CD4-positive, alpha-beta memory T cell (primary cell): ENCODE data around the gene RGP1. TPM values are rescaled to one million over a fixed set of nuclear protein-coding genes. Genes with fewer than 3 reads are reported as not detected.

ENCODE experiments used
- CTCF ChIA-PET: fragments of 350-600 bp; sonication (Branson Sonifier 250); formaldehyde crosslinking; loops from one replicate; lab custom pipeline; 2021; ENCODE audit warnings: inconsistent platforms; ENCODE audit not compliant: partially characterized antibody; lab: Charles Lee
- POLR2A ChIA-PET: fragments of 350-600 bp; sonication (Branson Sonifier 250); formaldehyde crosslinking; loops from one replicate; lab custom pipeline; 2021; ENCODE audit not compliant: partially characterized antibody; lab: Charles Lee
- DNase-seq, 5 donors: peaks; one replicate each; pipeline versions ENCODE4 v3.0.0 to v3.0.0-alpha.2; 2020 to 2022; ENCODE audit warnings: mixed read lengths in 1 of 5
- H3K27ac ChIP-seq: one replicate; pipeline ENCODE4 v1.7.0; 2013; ENCODE audit warnings: low read depth, low read length
- H3K27me3 ChIP-seq: 2 replicates; pipeline ENCODE4 v1.7.0; 2013; ENCODE audit warnings: mild to moderate bottlenecking, low read length, moderate library complexity; ENCODE audit not compliant: insufficient read depth
- H3K36me3 ChIP-seq: 2 replicates; pipeline ENCODE4 v1.7.0; 2013; ENCODE audit warnings: mild to moderate bottlenecking, low read length, moderate library complexity; ENCODE audit not compliant: insufficient read depth
- H3K4me1 ChIP-seq: 2 replicates; pipeline ENCODE4 v1.7.0; 2013; ENCODE audit warnings: mild to moderate bottlenecking, low read length, moderate library complexity; ENCODE audit not compliant: insufficient read depth
- H3K4me3 ChIP-seq, 2 donors: one replicate each; pipeline ENCODE4 v1.7.0; 2013; ENCODE audit warnings: low read length in 2 of 2, mild to moderate bottlenecking in 1 of 2
- H3K9me3 ChIP-seq, 2 donors: one replicate each; pipeline ENCODE4 v1.7.0; 2013; ENCODE audit warnings: low read length in 2 of 2, control low read depth in 1 of 2; ENCODE audit not compliant: control insufficient read depth in 1 of 2
- H3K27ac Mint-ChIP-seq, 7 donors: one replicate each; pipeline ENCODE4 v1.8.0; 2020 to 2021; ENCODE audit warnings: mixed read lengths in 7 of 7, mild to moderate bottlenecking in 6 of 7, inconsistent platforms in 3 of 7, moderate library complexity in 3 of 7
- H3K27me3 Mint-ChIP-seq, 2 donors: one replicate each; pipeline ENCODE4 v1.8.0; 2020 to 2021; ENCODE audit warnings: mixed read lengths in 2 of 2
- H3K36me3 Mint-ChIP-seq, 2 donors: one replicate each; pipeline ENCODE4 v1.8.0; 2020 to 2021; ENCODE audit warnings: mixed read lengths in 2 of 2, inconsistent platforms in 1 of 2, mild to moderate bottlenecking in 1 of 2
- H3K4me1 Mint-ChIP-seq, 4 donors: one replicate each; pipeline ENCODE4 v1.8.0; 2020 to 2021; ENCODE audit warnings: mixed read lengths in 4 of 4, mild to moderate bottlenecking in 1 of 4
- H3K4me3 Mint-ChIP-seq, 8 donors: one replicate each; pipeline ENCODE4 v1.8.0; 2020 to 2021; ENCODE audit warnings: mixed read lengths in 8 of 8, mild to moderate bottlenecking in 7 of 8, moderate library complexity in 6 of 8, inconsistent platforms in 3 of 8
- H3K9me3 Mint-ChIP-seq, 8 donors: one replicate each; pipeline ENCODE4 v1.8.0; 2020 to 2021; ENCODE audit warnings: mixed read lengths in 8 of 8, mild to moderate bottlenecking in 5 of 8, inconsistent platforms in 3 of 8, moderate library complexity in 1 of 8
- intact Hi-C: fragments of 100-400 bp; cut with micrococcal nuclease; formaldehyde crosslinking; loops from one replicate; pipeline ENCODE4 v1.15.1; 2023
- polyA plus RNA-seq, 2 donors: library from polyadenylated mRNA; unstranded; fragments of 300-500 nt; fragmentation: Illumina TruSeq; gene quantifications; one replicate each; pipeline ENCODE4 v1.2.3, GENCODE V29; 2021
- total RNA-seq, 2 experiments: library from RNA; stranded (reverse); gene quantifications; one replicate each; pipeline ENCODE4 v1.2.3, GENCODE V29; 2021

RGP1 gene
- total and polyA plus RNA-seq, 4 experiments from 2014 or later = 6.1 to 33.8 (median 20.9) TPM

DNA sequence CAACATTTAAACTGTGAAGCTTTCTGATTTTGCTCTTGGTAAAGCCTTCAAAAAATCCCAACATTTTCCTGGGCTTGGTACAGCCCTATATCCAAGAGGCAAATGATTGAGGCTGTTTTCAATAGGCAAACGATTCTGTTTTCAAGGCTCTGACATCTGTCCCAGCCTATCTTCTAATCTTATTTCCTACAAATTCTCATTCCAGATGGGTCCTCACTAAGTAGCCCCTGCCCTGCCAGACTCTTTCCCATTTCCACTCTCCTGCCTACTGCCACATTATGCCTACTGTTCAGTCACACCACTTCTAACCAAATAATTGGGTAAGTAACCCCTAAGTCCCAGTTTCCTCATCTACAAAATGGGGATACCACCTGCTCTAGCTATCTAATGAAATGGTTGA, 3.5 kb upstream of the RGP1 start:
- CTCF ChIA-PET = interaction anchor here (1.0 to 6.6 kb wide), 6 partner anchors 11 to 142 kb away, joined by 3 to 209 read pairs (median 8); partner anchors contain the start of genes CREB3 and TLN1
- no peaks in the 10 kb centered on the region for H3K27me3 ChIP-seq
- intact Hi-C loops = loop anchor here (5.0 kb wide), 1 partner anchor 633 kb away; no protein-coding TSS in a partner anchor
- no peak for DNase-seq
- peaks cover 29% of the 10 kb centered on the region for H3K36me3 ChIP-seq
- H3K27ac ChIP-seq = no peak overlapping the region
- H3K9me3 ChIP-seq = no peaks in the 10 kb centered on the region
- no peaks in the 10 kb centered on the region for H3K27me3 Mint-ChIP-seq
- no peaks in the 10 kb centered on the region for H3K9me3 Mint-ChIP-seq
- H3K4me1 ChIP-seq = peaks cover 50% of the 10 kb centered on the region
- peak overlapping the region in 2 of 7 donors; percentile 57 to 62 for H3K27ac Mint-ChIP-seq
- no peak overlapping the region for H3K4me3 ChIP-seq
- POLR2A ChIA-PET = interaction anchor here (1.2 to 8.1 kb wide), 3 partner anchors 10 to 142 kb away, joined by 4 to 179 read pairs (median 25); partner anchors contain the start of genes CREB3 and TLN1
- peak overlapping the region in 4 of 8 donors; percentile 0 to 59 (median 38) for H3K4me3 Mint-ChIP-seq
- H3K36me3 Mint-ChIP-seq = peaks cover 17 to 65% of the 10 kb centered on the region in 2 donors
- H3K4me1 Mint-ChIP-seq = peaks cover 41 to 73% (median 54%) of the 10 kb centered on the region in 4 donors

DNA sequence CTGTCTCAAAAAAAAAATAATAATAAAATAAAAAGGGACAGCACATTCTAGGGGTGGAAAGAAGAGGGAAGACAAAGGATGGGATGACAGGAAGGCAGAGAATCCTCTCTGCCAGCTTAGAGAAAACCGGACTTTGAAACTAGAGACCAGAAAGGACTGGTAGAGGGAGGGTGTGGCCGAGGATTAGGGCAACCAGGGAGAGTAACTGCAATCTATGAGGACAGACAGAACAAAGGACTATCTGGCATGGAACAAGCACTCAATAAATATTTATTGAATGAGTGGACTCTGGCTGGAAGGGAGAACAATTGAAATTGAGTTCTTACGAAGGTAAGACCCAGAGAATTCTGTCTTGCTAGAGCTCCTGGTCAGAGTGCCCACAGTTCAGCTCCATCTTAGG, 2.5 kb upstream of the RGP1 start:
- CTCF ChIA-PET = interaction anchor here (0.8 to 6.6 kb wide), 8 partner anchors 10 to 136 kb away, joined by 3 to 209 read pairs (median 17); partner anchors contain the start of genes CCDC107, CREB3, RMRP and TLN1
- no peaks in the 10 kb centered on the region for H3K9me3 ChIP-seq
- Mint-ChIP-seq H3K9me3 (no peaks in the 10 kb centered on the region), H3K36me3 (peaks cover 23 to 60% of the 10 kb centered on the region in 2 donors), H3K4me1 (peaks cover 42 to 76% (median 54%) of the 10 kb centered on the region in 4 donors), H3K27ac (peak overlapping the region in 6 of 7 donors; percentile 31 to 89 (median 72)), H3K27me3 (no peaks in the 10 kb centered on the region), H3K4me3 (peak overlapping the region; percentile 60 to 92 (median 91))
- POLR2A ChIA-PET = interaction anchor here (0.6 to 8.1 kb wide), 4 partner anchors 10 to 759 kb away, joined by 4 to 179 read pairs (median 34); partner anchors contain the start of genes CREB3, SIT1 and TLN1
- H3K36me3 ChIP-seq = peaks cover 38% of the 10 kb centered on the region
- no peak for DNase-seq
- no peak overlapping the region for H3K27ac ChIP-seq
- no peak overlapping the region for H3K4me3 ChIP-seq
- H3K27me3 ChIP-seq = no peaks in the 10 kb centered on the region
- H3K4me1 ChIP-seq = peaks cover 53% of the 10 kb centered on the region
- intact Hi-C loops = loop anchor here (5.0 kb wide), 1 partner anchor 634 kb away; no protein-coding TSS in a partner anchor

DNA sequence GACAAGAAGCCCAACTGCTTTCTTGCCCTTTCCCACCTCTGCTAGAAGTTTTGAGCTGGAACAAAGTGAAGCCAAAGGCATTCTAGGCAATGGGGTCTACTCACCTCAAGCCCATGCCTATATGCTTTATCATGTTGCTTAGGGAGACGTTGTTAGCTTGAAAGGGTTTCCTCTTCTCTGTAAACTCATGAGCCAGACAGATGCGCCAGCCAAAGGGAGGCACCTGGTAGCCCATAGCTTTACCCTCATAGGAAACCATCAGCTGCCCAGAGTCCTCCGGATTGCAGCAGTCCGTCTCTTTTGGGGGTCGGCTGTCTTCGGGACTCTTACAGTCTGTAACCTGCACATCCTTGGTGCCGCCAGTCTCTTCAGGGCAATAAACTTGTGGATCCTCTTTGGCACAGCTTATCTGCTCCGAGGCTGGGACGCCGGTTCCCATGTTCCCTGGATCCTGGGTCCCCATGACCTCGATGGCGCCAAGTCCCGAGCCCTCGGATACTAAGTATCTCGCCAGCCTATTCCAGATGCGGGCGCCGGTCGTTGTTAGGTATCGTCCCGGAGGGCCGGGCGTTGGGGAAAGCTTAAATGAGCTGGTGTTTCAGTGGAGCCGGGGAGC, 737 bp upstream of the RGP1 start:
- Histone ChIP-seq H3K4me1 (peaks cover 45% of the 10 kb centered on the region), H3K27me3 (no peaks in the 10 kb centered on the region), H3K27ac (peak overlapping the region; percentile 82), H3K4me3 (peak overlapping the region; percentile 52 to 89), H3K9me3 (no peaks in the 10 kb centered on the region), H3K36me3 (peaks cover 42% of the 10 kb centered on the region)
- CTCF ChIA-PET = interaction anchor here (0.8 to 6.6 kb wide), 14 partner anchors 8 to 145 kb away, joined by 3 to 209 read pairs (median 8); partner anchors contain the start of genes CCDC107, CREB3, RMRP and SPAG8
- peak in 1 of 5 donors; percentile 13 for DNase-seq
- peaks cover 30 to 57% of the 10 kb centered on the region in 2 donors for H3K36me3 Mint-ChIP-seq
- POLR2A ChIA-PET = interaction anchor here (1.1 to 8.1 kb wide), 12 partner anchors 8 to 144 kb away, joined by 3 to 179 read pairs (median 14); partner anchors contain the start of genes ARHGEF39, CCDC107, CREB3 and RMRP
- H3K4me3 Mint-ChIP-seq = peak overlapping the region; percentile 89 to 92 (median 92)
- peaks cover 37 to 77% (median 48%) of the 10 kb centered on the region in 4 donors for H3K4me1 Mint-ChIP-seq
- no peaks in the 10 kb centered on the region for H3K27me3 Mint-ChIP-seq
- H3K27ac Mint-ChIP-seq = peak overlapping the region; percentile 62 to 92 (median 87)
- intact Hi-C loops = loop anchor here (5.0 kb wide), 1 partner anchor 636 kb away; no protein-coding TSS in a partner anchor
- no peaks in the 10 kb centered on the region for H3K9me3 Mint-ChIP-seq

DNA sequence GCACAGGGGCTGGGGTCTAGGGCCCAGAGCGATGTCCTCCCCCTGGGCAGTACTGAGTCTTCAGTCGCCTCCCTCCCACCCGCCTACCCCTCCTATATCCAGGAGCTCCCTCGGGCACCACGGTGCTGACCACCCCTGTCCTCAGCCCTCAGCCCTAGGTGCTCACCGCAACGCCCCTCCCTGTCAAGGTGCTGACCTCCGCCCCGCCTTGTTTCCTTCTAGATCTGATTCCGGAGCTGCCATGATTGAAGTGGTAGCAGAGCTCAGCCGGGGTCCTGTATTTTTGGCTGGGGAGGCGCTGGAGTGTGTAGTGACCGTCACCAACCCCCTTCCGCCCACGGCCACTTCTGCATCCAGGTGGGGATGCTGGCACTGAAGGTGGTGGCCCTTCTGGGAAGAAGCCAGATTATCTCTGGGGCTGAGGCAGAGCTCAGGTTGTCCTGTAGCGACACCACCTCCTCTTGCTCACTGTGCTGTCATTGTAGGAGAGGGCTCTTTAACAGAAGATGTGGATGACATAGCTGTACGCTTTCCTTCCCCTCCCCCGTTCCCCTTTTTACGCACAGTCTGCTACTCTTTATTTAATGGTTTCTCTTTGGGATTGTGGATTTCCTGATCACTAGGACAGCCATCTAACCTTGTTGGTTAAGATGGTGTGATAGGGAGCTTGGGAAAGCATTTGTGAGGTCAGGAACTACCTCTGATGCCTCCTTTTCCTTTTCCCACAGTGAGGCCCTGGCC, 598 bp downstream of the RGP1 start:
- Histone ChIP-seq H3K4me1 (peaks cover 45% of the 10 kb centered on the region), H3K27me3 (no peaks in the 10 kb centered on the region), H3K4me3 (peak overlapping the region; percentile 89 to 92), H3K27ac (peak overlapping the region; percentile 82), H3K9me3 (no peaks in the 10 kb centered on the region), H3K36me3 (peaks cover 36% of the 10 kb centered on the region)
- peak; percentile 43 to 64 (median 48) for DNase-seq
- Mint-ChIP-seq H3K4me1 (peaks cover 34 to 68% (median 53%) of the 10 kb centered on the region in 4 donors), H3K9me3 (no peaks in the 10 kb centered on the region), H3K36me3 (peaks cover 29 to 53% of the 10 kb centered on the region in 2 donors), H3K4me3 (peak overlapping the region; percentile 90 to 97 (median 94)), H3K27ac (peak overlapping the region; percentile 87 to 97 (median 96)), H3K27me3 (no peaks in the 10 kb centered on the region)
- CTCF ChIA-PET = interaction anchor here (1.0 to 6.6 kb wide), 11 partner anchors 12 to 146 kb away, joined by 3 to 209 read pairs (median 8); partner anchors contain the start of genes CCDC107, CREB3, RMRP and TLN1
- POLR2A ChIA-PET = interaction anchor here (0.7 to 8.1 kb wide), 16 partner anchors 8 to 738 kb away, joined by 3 to 179 read pairs (median 6); partner anchors contain the start of genes ARHGEF39, CCDC107, CREB3 and HINT2
- intact Hi-C loops = loop anchor here (1.0 to 5.0 kb wide), 6 partner anchors 13 to 637 kb away; partner anchors contain the start of genes CCDC107, CREB3, RMRP and TLN1

DNA sequence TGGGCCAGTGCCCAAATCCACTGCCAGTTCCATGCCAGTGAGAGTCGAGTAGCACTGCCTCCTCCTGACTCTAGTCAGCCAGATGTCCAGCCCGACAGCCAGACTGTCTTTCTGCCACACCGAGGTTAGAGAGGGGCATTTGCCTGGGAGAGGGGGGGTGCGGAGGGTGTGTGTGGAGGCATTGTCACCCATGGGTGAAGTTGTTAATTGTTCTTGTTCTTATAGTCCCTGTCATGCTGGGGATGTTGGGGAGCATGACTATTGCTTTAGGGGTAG, 1.1 kb downstream of the RGP1 start:
- H3K4me3 Mint-ChIP-seq = peak overlapping the region; percentile 90 to 97 (median 94)
- peak overlapping the region; percentile 87 to 97 (median 96) for H3K27ac Mint-ChIP-seq
- intact Hi-C loops = no loop called here
- POLR2A ChIA-PET = interaction anchor here (0.7 to 8.1 kb wide), 11 partner anchors 15 to 738 kb away, joined by 3 to 179 read pairs (median 11); partner anchors contain the start of genes CCDC107, CREB3, HINT2 and RMRP
- CTCF ChIA-PET = interaction anchor here (1.0 to 6.6 kb wide), 7 partner anchors 11 to 146 kb away, joined by 3 to 209 read pairs (median 15); partner anchors contain the start of genes CREB3 and TLN1
- H3K4me3 ChIP-seq = peak overlapping the region; percentile 89 to 92
- peaks cover 34 to 66% (median 53%) of the 10 kb centered on the region in 4 donors for H3K4me1 Mint-ChIP-seq
- no peaks in the 10 kb centered on the region for H3K9me3 ChIP-seq
- DNase-seq = no peak
- no peaks in the 10 kb centered on the region for H3K27me3 ChIP-seq
- peak overlapping the region; percentile 82 for H3K27ac ChIP-seq
- H3K4me1 ChIP-seq = peaks cover 45% of the 10 kb centered on the region
- peaks cover 35% of the 10 kb centered on the region for H3K36me3 ChIP-seq
- H3K9me3 Mint-ChIP-seq = no peaks in the 10 kb centered on the region
- peaks cover 28 to 51% of the 10 kb centered on the region in 2 donors for H3K36me3 Mint-ChIP-seq
- H3K27me3 Mint-ChIP-seq = no peaks in the 10 kb centered on the region

DNA sequence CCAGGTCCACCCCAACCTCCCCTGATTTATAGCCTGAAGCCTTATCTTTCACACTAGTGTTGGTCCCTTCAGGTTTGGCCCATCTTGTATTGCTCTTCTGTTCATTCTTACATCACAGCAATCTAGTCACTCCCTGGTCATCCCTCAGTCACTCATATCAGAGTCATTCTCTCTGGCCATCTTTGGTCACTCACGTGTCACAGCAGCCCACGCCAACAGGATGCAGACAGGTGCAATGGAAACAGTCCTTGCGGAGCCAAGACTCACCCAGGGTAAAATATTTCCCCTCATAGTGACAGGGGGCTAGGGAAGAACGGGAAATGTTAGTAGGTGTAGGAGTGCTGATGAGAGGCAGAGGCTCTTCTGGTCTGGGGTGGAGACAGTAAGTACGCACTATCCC, 4.4 kb downstream of the RGP1 start:
- intact Hi-C loops = no loop called here
- peaks cover 35% of the 10 kb centered on the region for H3K36me3 ChIP-seq
- Mint-ChIP-seq H3K9me3 (no peaks in the 10 kb centered on the region), H3K27ac (peak overlapping the region in 4 of 7 donors; percentile 47 to 85 (median 72)), H3K4me3 (no peak overlapping the region), H3K36me3 (peaks cover 25 to 43% of the 10 kb centered on the region in 2 donors), H3K27me3 (no peaks in the 10 kb centered on the region), H3K4me1 (peaks cover 20 to 64% (median 44%) of the 10 kb centered on the region in 4 donors)
- DNase-seq = no peak
- H3K4me3 ChIP-seq = no peak overlapping the region
- no peaks in the 10 kb centered on the region for H3K27me3 ChIP-seq
- no peak overlapping the region for H3K27ac ChIP-seq
- ChIA-PET CTCF (interaction anchor here (2.4 to 6.0 kb wide), 2 partner anchors 18 to 57 kb away, joined by 13 to 32 read pairs; no protein-coding TSS in a partner anchor), POLR2A (interaction anchor here (0.8 to 3.3 kb wide), 2 partner anchors 21 to 107 kb away, joined by 3 to 15 read pairs; partner anchors contain the start of genes CREB3 and TLN1)
- peaks cover 29% of the 10 kb centered on the region for H3K4me1 ChIP-seq
- no peaks in the 10 kb centered on the region for H3K9me3 ChIP-seq
